Measurements from ENCODE around the gene ACSF2.

The ACSF2 gene

DNA sequence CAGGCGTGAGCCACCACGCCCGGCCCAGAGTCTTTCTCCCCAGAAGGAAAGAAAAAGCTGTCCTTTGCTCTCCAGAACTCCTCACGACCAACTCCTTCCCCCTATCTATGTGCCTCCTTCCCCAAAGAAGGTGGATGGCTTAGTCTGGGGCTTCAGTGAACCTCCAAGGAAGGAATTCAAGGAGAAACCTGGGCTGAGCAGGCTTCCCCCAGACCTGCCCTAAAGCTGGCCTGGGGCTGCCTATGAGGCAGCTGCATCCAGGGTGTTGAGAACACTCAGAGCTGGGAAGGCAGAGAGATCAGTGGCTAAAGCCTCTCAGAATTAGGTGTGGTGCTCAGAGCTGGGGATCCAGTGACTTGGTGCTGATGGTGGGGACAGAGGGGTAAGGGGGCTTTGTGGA is 3.8 kb downstream of the ACSF2 start:
- no peaks in the 10 kb centered on the region for H3K27me3 ChIP-seq (ENCODE audit: control insufficient read depth, insufficient read depth, low read length)
- H3K9me3 ChIP-seq (ENCODE audit: control insufficient read depth, low read length): no peaks in the 10 kb centered on the region
- peaks cover 21% of the 10 kb centered on the region for H3K79me2 ChIP-seq
- H3K4me1 ChIP-seq: peaks cover 22% of the 10 kb centered on the region
- H3K9ac ChIP-seq: no peak overlapping the region
- no peak overlapping the region for H3K27ac ChIP-seq
- TF ChIP-seq, protein P1, sequence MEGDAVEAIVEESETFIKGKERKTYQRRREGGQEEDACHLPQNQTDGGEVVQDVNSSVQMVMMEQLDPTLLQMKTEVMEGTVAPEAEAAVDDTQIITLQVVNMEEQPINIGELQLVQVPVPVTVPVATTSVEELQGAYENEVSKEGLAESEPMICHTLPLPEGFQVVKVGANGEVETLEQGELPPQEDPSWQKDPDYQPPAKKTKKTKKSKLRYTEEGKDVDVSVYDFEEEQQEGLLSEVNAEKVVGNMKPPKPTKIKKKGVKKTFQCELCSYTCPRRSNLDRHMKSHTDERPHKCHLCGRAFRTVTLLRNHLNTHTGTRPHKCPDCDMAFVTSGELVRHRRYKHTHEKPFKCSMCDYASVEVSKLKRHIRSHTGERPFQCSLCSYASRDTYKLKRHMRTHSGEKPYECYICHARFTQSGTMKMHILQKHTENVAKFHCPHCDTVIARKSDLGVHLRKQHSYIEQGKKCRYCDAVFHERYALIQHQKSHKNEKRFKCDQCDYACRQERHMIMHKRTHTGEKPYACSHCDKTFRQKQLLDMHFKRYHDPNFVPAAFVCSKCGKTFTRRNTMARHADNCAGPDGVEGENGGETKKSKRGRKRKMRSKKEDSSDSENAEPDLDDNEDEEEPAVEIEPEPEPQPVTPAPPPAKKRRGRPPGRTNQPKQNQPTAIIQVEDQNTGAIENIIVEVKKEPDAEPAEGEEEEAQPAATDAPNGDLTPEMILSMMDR (IDR thresholded peaks at IDR 0.05): no peak
- H3K4me3 ChIP-seq (ENCODE audit: low read depth, low read length): no peak overlapping the region
- no peak overlapping the region for H3K4me2 ChIP-seq (ENCODE audit: low read length)
- H3K36me3 ChIP-seq (ENCODE audit: control insufficient read depth, insufficient read depth, low read length): no peaks in the 10 kb centered on the region
- H2AFZ ChIP-seq: no peak overlapping the region

DNA sequence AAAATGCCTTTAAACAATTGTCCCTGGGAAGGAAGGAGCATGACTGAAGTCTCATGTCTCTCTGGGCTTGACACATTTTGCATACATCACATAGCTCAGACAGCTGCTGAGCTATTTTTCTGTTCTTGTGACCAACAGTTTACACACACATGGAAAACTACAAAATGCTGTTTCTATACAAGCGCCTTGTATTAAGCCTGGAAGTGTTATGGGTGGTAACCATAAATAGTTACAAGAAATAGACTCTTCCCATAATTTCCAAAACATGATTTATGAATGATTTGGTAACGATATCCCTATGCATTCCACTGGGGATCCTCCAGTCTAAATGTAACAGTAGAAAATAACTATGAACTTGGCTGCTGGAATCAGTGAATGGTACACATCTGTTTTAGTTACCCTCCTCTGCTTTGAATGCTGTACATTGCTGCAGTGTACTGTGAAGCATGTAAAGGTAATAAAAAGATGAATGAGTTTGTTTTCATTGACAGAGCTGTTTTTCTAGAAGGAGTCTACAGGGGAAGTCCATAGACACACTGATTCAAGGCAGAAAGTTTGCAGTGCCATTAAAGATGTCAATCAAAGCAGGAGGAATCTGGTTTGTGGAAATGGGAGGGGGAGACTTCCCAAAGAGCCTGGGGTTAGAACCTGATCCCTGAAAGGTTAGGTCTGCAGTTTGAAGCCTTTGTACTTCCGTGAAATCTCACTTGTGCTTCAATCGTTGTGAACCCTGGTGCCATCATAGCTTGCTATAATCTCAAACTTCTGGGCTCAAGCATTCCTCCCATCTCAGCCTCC is 5.0 kb downstream of the ACSF2 start:
- TF ChIP-seq, protein P1 (IDR thresholded peaks at IDR 0.05): no peak
- no peaks in the 10 kb centered on the region for H3K27me3 ChIP-seq (ENCODE audit: control insufficient read depth, insufficient read depth, low read length)
- peaks cover 16% of the 10 kb centered on the region for H3K4me1 ChIP-seq
- H3K79me2 ChIP-seq: peaks cover 25% of the 10 kb centered on the region
- H3K4me3 ChIP-seq (ENCODE audit: low read depth, low read length): no peak overlapping the region
- H3K27ac ChIP-seq: no peak overlapping the region
- no peak overlapping the region for H3K9ac ChIP-seq
- H3K9me3 ChIP-seq (ENCODE audit: control insufficient read depth, low read length): no peaks in the 10 kb centered on the region
- H3K36me3 ChIP-seq (ENCODE audit: control insufficient read depth, insufficient read depth, low read length): no peaks in the 10 kb centered on the region
- H3K4me2 ChIP-seq (ENCODE audit: low read length): no peak overlapping the region
- no peak overlapping the region for H2AFZ ChIP-seq

DNA sequence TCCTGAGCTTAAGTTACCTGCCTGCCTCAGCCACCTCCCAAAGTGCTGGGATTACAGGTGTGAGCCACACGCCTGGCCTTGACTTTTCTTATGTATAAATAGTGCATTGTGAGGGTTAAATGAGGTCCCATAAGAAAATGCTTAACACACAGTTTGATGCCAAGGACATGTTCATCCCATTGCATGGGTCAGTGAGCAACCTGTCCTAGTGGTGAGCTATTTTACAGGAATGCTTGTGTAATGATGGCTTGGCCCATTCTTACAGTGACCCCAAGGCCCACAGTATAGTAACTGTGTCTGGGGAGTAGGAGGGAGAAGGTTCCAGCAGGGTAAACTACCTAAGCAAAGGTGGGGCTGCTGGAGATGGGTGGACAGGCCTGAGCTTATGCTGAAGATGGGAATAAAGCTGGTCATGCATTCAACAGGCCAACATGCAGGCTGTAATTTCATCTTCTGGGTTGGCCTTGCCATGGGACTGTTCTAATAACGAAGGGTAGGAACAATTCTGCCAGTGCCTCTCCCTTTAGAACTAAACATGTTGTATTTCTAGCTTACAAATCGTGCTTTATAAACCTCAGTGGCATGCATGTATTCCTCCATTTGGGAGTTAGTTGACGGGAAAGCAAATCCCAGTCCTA is 6.2 kb downstream of the ACSF2 start:
- no peaks in the 10 kb centered on the region for H3K9me3 ChIP-seq (ENCODE audit: control insufficient read depth, low read length)
- H3K36me3 ChIP-seq (ENCODE audit: control insufficient read depth, insufficient read depth, low read length): no peaks in the 10 kb centered on the region
- no peak overlapping the region for H3K4me3 ChIP-seq (ENCODE audit: low read depth, low read length)
- peaks cover 27% of the 10 kb centered on the region for H3K79me2 ChIP-seq
- no peak overlapping the region for H3K4me2 ChIP-seq (ENCODE audit: low read length)
- peaks cover 8% of the 10 kb centered on the region for H3K4me1 ChIP-seq
- peak overlapping the region; percentile 27 for H3K27ac ChIP-seq
- TF ChIP-seq, protein P1 (IDR thresholded peaks at IDR 0.05): no peak
- H2AFZ ChIP-seq: no peak overlapping the region
- no peak overlapping the region for H3K9ac ChIP-seq
- no peaks in the 10 kb centered on the region for H3K27me3 ChIP-seq (ENCODE audit: control insufficient read depth, insufficient read depth, low read length)

DNA sequence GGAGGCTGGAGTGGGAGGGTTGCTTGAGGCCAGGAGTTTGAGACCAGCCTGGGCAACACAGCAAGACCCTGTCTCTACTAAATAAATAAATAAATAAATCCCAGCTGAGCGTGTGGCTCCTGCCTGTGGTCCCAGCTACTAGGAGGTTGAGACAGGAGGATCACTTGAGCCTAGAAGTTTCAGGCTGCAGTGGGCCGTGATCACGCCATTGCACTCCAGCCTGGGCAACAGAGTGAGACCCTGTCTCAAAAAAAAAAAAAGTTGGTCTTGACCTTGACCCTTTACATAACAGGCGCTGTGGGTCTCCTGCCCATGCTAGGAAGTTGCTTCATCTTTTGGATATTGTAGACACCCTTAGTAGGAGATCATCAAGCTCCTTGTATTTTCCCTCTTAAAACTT is 11.4 kb downstream of the ACSF2 start:
- TF ChIP-seq, protein P1 (IDR thresholded peaks at IDR 0.05): no peak
- Histone ChIP-seq H3K9ac (no peak overlapping the region), H3K36me3 (ENCODE audit: control insufficient read depth, insufficient read depth, low read length) (no peaks in the 10 kb centered on the region)

More for the DNA sequence above, 11.4 kb downstream of the ACSF2 start:
- Histone ChIP-seq H3K9me3 (ENCODE audit: control insufficient read depth, low read length) (no peaks in the 10 kb centered on the region), H3K27me3 (ENCODE audit: control insufficient read depth, insufficient read depth, low read length) (no peaks in the 10 kb centered on the region), H2AFZ (no peak overlapping the region), H3K27ac (no peak overlapping the region), H3K4me2 (ENCODE audit: low read length) (no peak overlapping the region), H3K79me2 (peaks cover 34% of the 10 kb centered on the region), H3K4me1 (peaks cover 10% of the 10 kb centered on the region), H3K4me3 (ENCODE audit: low read depth, low read length) (no peak overlapping the region)

Data from parathyroid adenoma (tissue), 2 donors.